HG02885 (cell line): ENCODE data around the gene NLGN1.
"Not testable (repeated sequence)": the region's sequence is repeated elsewhere in the genome, so short reads cannot be mapped to it uniquely, and the experiment has no call there.

Source experiments
- ATAC-seq: cut with Tn5 transposase; IDR thresholded peaks from one replicate; pipeline ENCODE4 v1.9.1; 2021; ENCODE audit warnings: mild to moderate bottlenecking; ENCODE audit not compliant: unreplicated experiment, poor library complexity

NLGN1 gene

GRCh38 chr3:174229916-174230315 lies 832.4 kb downstream of the NLGN1 start:
- no peak for ATAC-seq

DNA sequence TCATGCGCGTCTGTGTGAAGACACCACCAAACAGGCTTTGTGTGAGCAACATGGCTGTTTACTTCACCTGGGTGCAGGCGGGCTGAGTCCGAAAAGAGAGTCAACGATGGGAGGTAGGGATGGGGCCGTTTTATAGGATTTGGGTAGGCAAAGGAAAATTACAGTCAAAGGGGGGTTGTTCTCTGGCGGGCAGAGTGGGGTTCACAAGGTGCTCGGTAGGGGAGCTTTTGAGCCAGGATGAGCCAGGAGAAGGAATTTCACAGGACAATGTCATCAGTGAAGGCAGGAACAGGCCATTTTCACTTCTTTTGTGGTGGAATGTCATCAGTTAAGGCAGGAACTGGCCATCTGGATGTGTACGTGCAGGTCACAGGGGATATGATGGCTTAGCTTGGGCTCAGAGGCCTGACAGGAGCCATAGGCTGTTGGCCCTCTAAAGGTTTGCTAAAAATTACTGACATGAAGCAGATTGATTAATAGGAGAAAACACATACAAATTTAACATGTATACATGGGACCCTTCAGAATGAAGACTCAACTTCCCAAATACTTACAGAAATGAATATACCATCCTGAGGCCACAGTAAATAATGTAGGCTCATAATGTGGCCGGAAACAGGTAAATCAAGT lies 834.6 kb downstream of the NLGN1 start:
- not testable (repeated sequence) for ATAC-seq

GRCh38 chr3:174232658-174233429 lies 835.3 kb downstream of the NLGN1 start:
- ATAC-seq, result no peak

- ATAC-seq, result no peak
Observed at GRCh38 chr3:174233511-174233910, 836.0 kb downstream of the NLGN1 start.

GRCh38 chr3:174242311-174243041 lies 844.9 kb downstream of the NLGN1 start:
- ATAC-seq, result no peak

- ATAC-seq, result no peak
Observed at GRCh38 chr3:174243171-174243570, 845.6 kb downstream of the NLGN1 start.

DNA sequence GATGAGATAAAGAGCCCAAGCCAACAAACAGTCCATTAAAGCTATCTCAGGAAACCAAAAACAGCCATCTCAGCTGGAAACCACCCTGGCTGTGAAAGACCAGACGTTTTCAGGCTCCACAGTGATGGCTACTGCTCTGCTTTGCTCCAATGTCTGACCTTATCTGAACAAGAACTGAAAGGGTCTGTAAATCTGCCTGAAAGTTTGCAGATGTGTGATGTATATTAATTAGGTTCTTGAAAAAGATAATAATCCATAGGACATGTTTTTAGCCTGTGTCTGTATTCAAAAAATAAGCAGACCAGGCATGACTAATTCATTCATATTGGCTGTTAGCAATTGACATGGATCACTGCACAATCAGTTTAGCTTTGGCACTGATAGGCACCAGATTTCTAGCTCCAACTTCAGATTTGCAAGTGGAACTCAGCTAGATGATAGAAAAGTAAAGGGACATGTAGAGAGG lies 850.2 kb downstream of the NLGN1 start:
- ATAC-seq, result no peak

- ATAC-seq, result no peak
Observed at GRCh38 chr3:174251681-174252080, 854.1 kb downstream of the NLGN1 start.

DNA sequence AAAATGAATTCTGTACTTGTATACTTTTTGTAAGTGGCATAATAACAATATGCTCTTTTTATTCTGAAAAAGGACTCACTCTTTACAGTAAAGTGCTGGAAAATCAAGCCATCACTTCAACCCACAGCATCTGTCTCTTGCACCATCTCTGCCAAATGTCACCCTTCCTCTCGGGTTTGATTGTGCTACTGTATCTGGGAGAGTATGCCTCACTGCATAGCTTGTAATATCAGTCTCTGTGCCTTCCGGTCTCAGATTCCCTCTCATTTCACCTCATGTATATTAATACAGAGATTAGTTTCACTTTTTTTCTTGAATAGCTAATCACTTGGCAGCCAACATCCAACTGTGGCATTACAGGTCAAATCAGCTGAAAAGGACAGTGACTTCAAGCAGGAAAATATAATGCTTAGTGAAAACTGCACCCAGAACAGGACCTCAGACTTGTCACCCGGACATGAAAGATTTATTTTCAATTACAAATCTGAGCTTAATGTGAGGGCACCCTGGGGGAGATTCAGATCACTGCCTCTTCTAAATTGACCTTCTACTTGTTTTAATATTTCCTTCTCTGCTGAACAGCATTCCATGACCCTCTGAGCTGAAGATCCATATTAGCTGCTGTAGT lies 855.8 kb downstream of the NLGN1 start:
- no peak for ATAC-seq

GRCh38 chr3:174253940-174254339 lies 856.4 kb downstream of the NLGN1 start:
- no peak for ATAC-seq

GRCh38 chr3:174255454-174255853 lies 857.9 kb downstream of the NLGN1 start:
- no peak for ATAC-seq

DNA sequence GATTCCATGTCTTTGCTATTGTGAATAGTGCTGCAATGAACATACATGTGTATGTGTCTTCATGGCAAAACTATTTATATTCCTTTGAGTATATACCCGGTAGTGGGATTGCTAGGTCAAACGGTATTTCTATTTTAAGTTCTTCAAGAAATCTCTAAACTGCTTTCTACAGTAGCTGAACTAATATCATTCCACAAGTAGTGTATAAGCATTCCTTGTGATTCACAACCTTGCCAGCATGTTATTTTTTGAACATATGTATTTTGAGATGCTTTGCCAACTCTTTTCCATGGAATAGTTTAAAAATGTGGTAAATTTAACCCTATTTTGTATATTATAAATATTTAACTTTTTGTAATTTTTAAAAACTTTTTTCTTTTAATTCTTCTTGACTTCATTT lies 868.9 kb downstream of the NLGN1 start:
- ATAC-seq, result no peak

DNA sequence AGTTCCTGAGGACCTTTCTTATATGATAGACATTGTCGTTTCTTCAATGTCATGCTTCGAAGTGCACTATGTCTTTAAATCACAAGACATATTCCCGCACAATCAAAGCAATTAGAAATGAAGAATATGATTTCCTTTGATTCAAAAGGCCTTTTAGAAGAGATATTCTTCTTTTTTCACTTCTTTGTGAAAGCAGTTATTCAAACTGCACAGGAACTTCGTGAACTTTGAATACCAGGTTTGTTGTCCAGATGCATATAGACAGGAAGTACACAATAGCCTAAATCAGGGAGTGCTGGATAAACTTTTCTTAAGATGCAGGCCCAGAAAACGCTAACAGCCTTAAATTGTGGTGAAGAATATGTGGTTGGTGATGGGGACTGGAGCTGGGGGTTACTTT lies 870.5 kb downstream of the NLGN1 start:
- ATAC-seq, result no peak

DNA sequence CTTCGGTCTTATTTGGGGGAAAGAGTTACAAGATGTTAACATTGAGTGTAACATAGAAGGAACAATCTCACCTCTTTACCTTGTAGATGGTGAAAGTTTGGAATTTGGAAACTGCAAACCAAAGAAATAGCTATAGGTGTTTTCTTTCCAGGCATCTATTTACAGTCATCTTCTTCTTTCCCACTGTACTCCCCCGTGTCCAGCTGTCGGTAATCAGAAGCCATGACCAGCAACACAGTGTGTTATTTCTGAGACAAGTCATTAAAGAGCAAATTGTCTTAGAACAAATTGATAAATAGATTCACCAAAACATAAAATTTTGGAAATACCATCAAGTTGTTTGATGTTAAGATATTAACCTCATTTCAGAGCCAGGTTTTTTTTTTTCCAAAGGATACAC lies 871.0 kb downstream of the NLGN1 start:
- no peak for ATAC-seq

DNA sequence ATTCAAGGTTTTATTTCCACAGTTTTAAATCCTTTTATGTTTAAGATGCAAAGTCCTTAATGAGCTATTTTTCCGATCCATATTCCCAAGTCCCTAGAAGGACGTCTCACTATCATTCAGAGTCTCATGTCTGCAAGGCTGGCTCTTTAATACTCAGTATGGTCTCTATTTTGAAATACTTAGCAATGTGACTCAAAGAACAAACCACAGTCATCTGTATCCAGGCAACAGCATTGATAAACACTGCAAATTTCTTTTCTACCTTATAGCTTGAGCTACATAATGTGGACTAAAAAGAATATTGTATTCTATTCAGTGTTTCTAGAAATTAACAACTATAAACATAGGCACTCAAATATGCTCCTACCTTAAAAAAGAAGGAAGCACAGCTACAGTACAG lies 873.3 kb downstream of the NLGN1 start:
- ATAC-seq, result no peak

- ATAC-seq, result no peak
Observed at GRCh38 chr3:174275336-174275735, 877.8 kb downstream of the NLGN1 start.

- no peak for ATAC-seq
Observed at GRCh38 chr3:174276826-174277225, 879.3 kb downstream of the NLGN1 start.

DNA sequence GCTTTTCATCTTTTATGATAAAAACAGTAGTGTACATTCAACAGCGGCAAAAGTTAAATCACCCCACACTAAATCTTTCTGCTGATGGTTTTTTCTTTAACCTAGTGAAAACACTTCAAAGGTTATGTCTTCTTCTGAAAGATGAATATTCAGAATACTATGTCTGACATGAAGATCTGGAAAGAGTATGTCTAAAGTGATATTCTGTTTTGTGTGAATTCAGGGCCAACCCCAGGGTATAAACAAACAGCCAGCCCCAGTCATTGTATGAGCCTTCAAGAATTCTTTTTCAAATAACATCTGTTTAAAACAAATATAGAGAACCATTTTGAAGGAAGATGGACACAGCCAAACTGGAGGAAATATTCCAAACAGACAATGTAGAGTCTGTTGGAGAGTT lies 880.5 kb downstream of the NLGN1 start:
- ATAC-seq, result no peak

DNA sequence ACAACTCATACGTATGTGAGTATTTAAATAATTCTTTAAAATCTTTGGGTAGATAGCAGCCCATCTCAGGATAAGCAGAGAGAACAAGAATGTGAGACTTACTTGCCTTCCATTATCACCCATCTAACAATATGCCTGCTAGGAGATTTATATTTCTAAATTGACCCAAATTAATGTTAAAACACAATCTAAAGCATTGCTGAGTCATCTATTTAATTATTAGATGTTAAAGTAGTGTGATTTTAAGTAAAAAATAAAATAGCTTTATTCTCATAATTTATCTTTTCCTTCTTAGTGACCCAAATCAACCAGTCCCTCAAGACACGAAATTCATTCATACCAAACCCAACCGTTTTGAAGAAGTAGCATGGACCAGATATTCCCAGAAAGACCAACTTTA lies 882.6 kb downstream of the NLGN1 start:
- no peak for ATAC-seq

GRCh38 chr3:174285242-174285864 lies 887.8 kb downstream of the NLGN1 start:
- ATAC-seq, result no peak
